CD14-positive monocyte (primary cell): ENCODE data around the gene IFNA17. TPM values are rescaled to one million over a fixed set of nuclear protein-coding genes. Genes with fewer than 3 reads are reported as not detected.

Experiments used
- DNase-seq, 3 donors: peaks; one replicate each; pipeline ENCODE4 v3.0.0-alpha.2; 2011 to 2022
- H2AFZ ChIP-seq: 2 replicates; pipeline ENCODE4 v1.6.0; 2012; ENCODE audit warnings: mild to moderate bottlenecking, low read depth, low read length, inconsistent platforms; ENCODE audit not compliant: insufficient read depth, poor library complexity, severe bottlenecking
- H3K27ac ChIP-seq, 2 donors: 1 replicate in 1 of 2; 2 replicates in 1 of 2; pipeline ENCODE4 v1.5.1; 2012 to 2013; ENCODE audit warnings: low read length in 2 of 2, control low read depth in 1 of 2, inconsistent platforms in 1 of 2, low read depth in 1 of 2, mild to moderate bottlenecking in 1 of 2
- H3K27me3 ChIP-seq, 2 donors: one replicate each; pipeline versions ENCODE4 v1.6.0 to v1.6.1; 2011 to 2013; ENCODE audit warnings: low read length in 2 of 2; ENCODE audit not compliant: control insufficient read depth in 2 of 2, insufficient read depth in 2 of 2
- H3K36me3 ChIP-seq, 2 donors: replicated peaks in 1 of 2; 1 replicate in 1 of 2; 2 replicates in 1 of 2; pipeline versions ENCODE4 v1.5.1 to v1.6.1; 2012 to 2013; ENCODE audit warnings: low read length in 2 of 2, control low read depth in 1 of 2, inconsistent platforms in 1 of 2, mild to moderate bottlenecking in 1 of 2; ENCODE audit not compliant: insufficient read depth in 2 of 2, control insufficient read depth in 1 of 2
- H3K4me1 ChIP-seq, 2 donors: 1 replicate in 1 of 2; 2 replicates in 1 of 2; pipeline versions ENCODE4 v1.5.1 to v1.6.1; 2012 to 2013; ENCODE audit warnings: low read length in 2 of 2, control low read depth in 1 of 2, inconsistent platforms in 1 of 2, mild to moderate bottlenecking in 1 of 2, moderate library complexity in 1 of 2; ENCODE audit not compliant: insufficient read depth in 2 of 2, control insufficient read depth in 1 of 2
- H3K4me2 ChIP-seq: replicated peaks from 2 replicates; pipeline ENCODE3; 2012; ENCODE audit warnings: low read length, moderate library complexity, mild to moderate bottlenecking; ENCODE audit not compliant: poor library complexity, severe bottlenecking; ENCODE audit errors: extremely low read depth
- H3K4me3 ChIP-seq, 3 experiments: fragments of 200-600 bp in 1 of 3; sonication (generic) in 1 of 3; replicated peaks in 1 of 3; 1 replicate in 2 of 3; 2 replicates in 1 of 3; pipeline ENCODE4 v1.5.1; 2011 to 2013; ENCODE audit warnings: low read length in 3 of 3, mild to moderate bottlenecking in 3 of 3, control low read depth in 2 of 3, low read depth in 2 of 3, inconsistent platforms in 1 of 3, moderate library complexity in 1 of 3
- H3K79me2 ChIP-seq: 2 replicates; pipeline ENCODE4 v1.6.0; 2012; ENCODE audit warnings: mild to moderate bottlenecking, control low read depth, inconsistent platforms, low read length, moderate library complexity; ENCODE audit not compliant: insufficient read depth
- H3K9ac ChIP-seq: 2 replicates; pipeline ENCODE4 v1.6.0; 2017; ENCODE audit warnings: low read length, mild to moderate bottlenecking; ENCODE audit not compliant: insufficient read depth, poor library complexity, severe bottlenecking
- H3K9me3 ChIP-seq, 2 donors: replicated peaks in 1 of 2; 1 replicate in 1 of 2; 2 replicates in 1 of 2; pipeline versions ENCODE4 v1.5.1 to v1.6.1; 2012 to 2013; ENCODE audit warnings: low read length in 2 of 2, control low read depth in 1 of 2; ENCODE audit not compliant: control insufficient read depth in 1 of 2, insufficient read depth in 1 of 2
- H4K20me1 ChIP-seq: 2 replicates; pipeline ENCODE4 v1.6.0; 2012; ENCODE audit warnings: mild to moderate bottlenecking, low read length, control low read depth, moderate library complexity; ENCODE audit not compliant: insufficient read depth
- H3K27ac Mint-ChIP-seq, 7 donors: one replicate each; pipeline ENCODE4 v1.8.0; 2020; ENCODE audit warnings: mild to moderate bottlenecking in 7 of 7, mixed read lengths in 7 of 7, moderate library complexity in 6 of 7, inconsistent platforms in 2 of 7
- H3K27me3 Mint-ChIP-seq, 3 donors: one replicate each; pipeline ENCODE4 v1.8.0; 2021 to 2022; ENCODE audit warnings: low read depth in 3 of 3, mild to moderate bottlenecking in 3 of 3, mixed read lengths in 3 of 3, moderate library complexity in 3 of 3, inconsistent platforms in 1 of 3
- H3K36me3 Mint-ChIP-seq, 2 donors: one replicate each; pipeline ENCODE4 v1.8.0; 2020; ENCODE audit warnings: mixed read lengths in 2 of 2, inconsistent platforms in 1 of 2, mild to moderate bottlenecking in 1 of 2
- H3K4me1 Mint-ChIP-seq: one replicate; pipeline ENCODE4 v1.8.0; 2020; ENCODE audit warnings: mild to moderate bottlenecking, mixed read lengths
- H3K4me3 Mint-ChIP-seq, 2 donors: one replicate each; pipeline ENCODE4 v1.8.0; 2020; ENCODE audit warnings: mild to moderate bottlenecking in 2 of 2, mixed read lengths in 2 of 2, moderate library complexity in 1 of 2
- H3K9me3 Mint-ChIP-seq, 7 donors: one replicate each; pipeline ENCODE4 v1.8.0; 2020 to 2022; ENCODE audit warnings: mixed read lengths in 7 of 7, mild to moderate bottlenecking in 6 of 7, moderate library complexity in 6 of 7, inconsistent platforms in 2 of 7
- WGBS: methylation state at CpG from one replicate; pipeline ENCODE4 v1.1.5; 2013; ENCODE audit warnings: missing lambda C conversion rate; ENCODE audit not compliant: insufficient coverage; 5-methylcytosine and 5-hydroxymethylcytosine counted together
- intact Hi-C, 2 donors: fragments of 100-400 bp; cut with micrococcal nuclease; formaldehyde crosslinking; loops; one replicate each; pipeline versions ENCODE4 v1.15.0 to v1.15.1; 2023
- polyA plus RNA-seq, 3 donors: library from polyadenylated mRNA; depleted of rRNA in 1 of 3; unstranded in 2 of 3; stranded (reverse) in 1 of 3; fragments of 300-500 nt in 2 of 3; fragments of >200 nt in 1 of 3; fragmentation: Illumina TruSeq in 2 of 3; gene quantifications; 1 replicate in 2 of 3; 2 replicates in 1 of 3; pipeline ENCODE4 v1.2.3, GENCODE V29; 2012 to 2021
- TF ChIP-seq, protein P1 (sequence below): fragments of 200-600 bp; IDR thresholded peaks from one replicate; pipeline ENCODE4 v1.8.0; 2022; ENCODE audit warnings: antibody characterized with exemption, mild to moderate bottlenecking

Gene IFNA17
- polyA plus RNA-seq, 3 donors, result not detected

DNA sequence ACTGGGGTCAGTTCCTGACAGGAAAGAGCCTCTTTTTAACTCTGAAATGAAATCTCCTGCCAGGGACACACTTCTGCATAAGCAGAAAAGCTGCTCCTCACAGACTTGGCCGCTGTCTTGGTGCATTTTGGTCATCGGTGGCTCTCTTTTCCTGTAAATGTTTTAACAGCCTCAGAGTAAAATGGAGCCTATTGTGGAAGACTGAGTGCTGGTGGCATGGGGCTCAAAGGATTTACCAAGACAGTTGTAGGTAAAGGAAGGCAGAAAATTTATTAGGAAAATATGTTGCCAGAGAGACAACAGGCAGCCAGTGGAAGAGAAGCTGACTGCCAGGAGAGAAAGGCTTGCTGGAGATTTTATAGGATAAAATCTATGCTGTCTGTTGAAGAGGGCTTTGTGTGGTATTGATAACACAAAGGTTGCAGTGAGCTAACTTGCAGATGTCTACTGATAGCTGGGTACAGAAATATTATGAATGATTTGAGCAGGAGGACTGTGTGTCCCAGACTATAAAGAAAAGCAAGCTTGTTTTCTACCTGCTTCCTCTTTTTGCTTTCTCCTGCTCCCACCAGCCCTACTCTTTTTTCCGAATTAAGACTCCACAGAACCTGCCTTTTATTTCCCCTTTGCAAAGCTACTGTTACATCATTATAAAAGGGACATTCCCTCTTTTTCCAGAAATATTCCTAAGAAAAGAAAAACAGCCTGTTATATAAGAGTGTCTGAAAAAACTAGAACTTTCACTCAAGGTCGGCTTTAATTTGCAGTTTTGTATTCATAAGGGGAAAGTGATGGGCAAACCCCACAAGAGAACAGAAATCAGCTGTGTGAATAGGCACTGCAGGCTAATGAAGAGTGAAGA lies 39.7 kb upstream of the IFNA17 start:
- peak overlapping the region in 1 of 3 experiments; percentile 49 for H3K4me3 ChIP-seq
- H2AFZ ChIP-seq, result peak overlapping the region; percentile 8
- H4K20me1 ChIP-seq, result no peaks in the 10 kb centered on the region
- Mint-ChIP-seq H3K27me3 (peaks cover 0 to 9% (median 1%) of the 10 kb centered on the region in 3 donors), H3K9me3 (peaks cover 0 to 4% (median 0%) of the 10 kb centered on the region in 7 donors), H3K4me3 (peak overlapping the region; percentile 32 to 73), H3K36me3 (no peaks in the 10 kb centered on the region), H3K4me1 (peaks cover 11% of the 10 kb centered on the region), H3K27ac (no peak overlapping the region)
- no peaks in the 10 kb centered on the region for H3K9me3 ChIP-seq
- H3K36me3 ChIP-seq, result no peaks in the 10 kb centered on the region
- H3K79me2 ChIP-seq, result no peaks in the 10 kb centered on the region
- DNase-seq, result peak in 1 of 3 donors; percentile 14
- no peak overlapping the region for H3K27ac ChIP-seq
- peak overlapping the region; percentile 55 for H3K4me2 ChIP-seq
- intact Hi-C loops, result no loop called here
- WGBS, result 20% methylated on average over 1 of the region's 4 CpGs
- no peaks in the 10 kb centered on the region for H3K27me3 ChIP-seq
- TF ChIP-seq, protein P1, sequence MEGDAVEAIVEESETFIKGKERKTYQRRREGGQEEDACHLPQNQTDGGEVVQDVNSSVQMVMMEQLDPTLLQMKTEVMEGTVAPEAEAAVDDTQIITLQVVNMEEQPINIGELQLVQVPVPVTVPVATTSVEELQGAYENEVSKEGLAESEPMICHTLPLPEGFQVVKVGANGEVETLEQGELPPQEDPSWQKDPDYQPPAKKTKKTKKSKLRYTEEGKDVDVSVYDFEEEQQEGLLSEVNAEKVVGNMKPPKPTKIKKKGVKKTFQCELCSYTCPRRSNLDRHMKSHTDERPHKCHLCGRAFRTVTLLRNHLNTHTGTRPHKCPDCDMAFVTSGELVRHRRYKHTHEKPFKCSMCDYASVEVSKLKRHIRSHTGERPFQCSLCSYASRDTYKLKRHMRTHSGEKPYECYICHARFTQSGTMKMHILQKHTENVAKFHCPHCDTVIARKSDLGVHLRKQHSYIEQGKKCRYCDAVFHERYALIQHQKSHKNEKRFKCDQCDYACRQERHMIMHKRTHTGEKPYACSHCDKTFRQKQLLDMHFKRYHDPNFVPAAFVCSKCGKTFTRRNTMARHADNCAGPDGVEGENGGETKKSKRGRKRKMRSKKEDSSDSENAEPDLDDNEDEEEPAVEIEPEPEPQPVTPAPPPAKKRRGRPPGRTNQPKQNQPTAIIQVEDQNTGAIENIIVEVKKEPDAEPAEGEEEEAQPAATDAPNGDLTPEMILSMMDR, result no peak
- H3K4me1 ChIP-seq, result peaks cover 9% of the 10 kb centered on the region in 2 donors
- peak overlapping the region; percentile 22 for H3K9ac ChIP-seq

DNA sequence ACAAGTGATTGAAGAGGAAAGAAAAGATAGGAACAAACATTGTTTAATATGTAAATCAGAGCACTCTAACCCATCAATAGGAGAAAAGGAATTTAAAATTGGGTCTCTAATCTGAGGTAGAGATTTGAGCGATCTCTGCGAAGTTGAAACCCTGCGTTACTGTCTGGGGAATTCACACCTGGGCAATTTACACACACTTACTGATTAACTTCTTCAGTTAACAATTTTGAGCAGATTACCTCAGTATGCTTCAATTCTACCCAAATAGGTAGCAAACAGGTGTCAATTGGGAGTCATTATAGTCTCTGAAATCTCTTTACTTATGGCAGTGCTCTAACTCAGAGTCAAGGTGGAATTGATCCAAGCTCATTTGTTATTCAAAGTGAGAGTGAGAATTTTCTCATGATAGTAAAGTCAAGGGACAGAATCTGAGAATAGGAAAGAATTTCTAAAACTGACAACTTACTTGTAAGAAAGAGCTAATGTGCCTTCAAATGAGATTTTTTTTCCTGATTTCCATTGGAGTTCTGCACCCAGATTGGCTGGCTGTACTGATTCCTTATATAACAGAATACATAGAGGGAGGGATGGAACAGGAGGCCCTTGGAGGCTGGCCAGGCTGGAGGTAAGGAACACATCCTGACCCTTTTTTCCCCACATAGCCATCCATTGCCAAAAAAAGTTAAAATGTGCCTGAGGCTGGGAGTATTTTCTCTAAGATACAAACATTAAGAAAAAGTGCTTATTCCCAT lies 38.9 kb upstream of the IFNA17 start:
- no peak overlapping the region for H3K27ac Mint-ChIP-seq
- Histone ChIP-seq H2AFZ (no peak overlapping the region), H3K27me3 (no peaks in the 10 kb centered on the region), H3K4me2 (no peak overlapping the region), H3K36me3 (no peaks in the 10 kb centered on the region), H4K20me1 (no peaks in the 10 kb centered on the region), H3K4me1 (peaks cover 9% of the 10 kb centered on the region in 2 donors), H3K9ac (no peak overlapping the region), H3K9me3 (no peaks in the 10 kb centered on the region), H3K27ac (no peak overlapping the region), H3K4me3 (no peak overlapping the region), H3K79me2 (no peaks in the 10 kb centered on the region)
- H3K4me3 Mint-ChIP-seq, result no peak overlapping the region
- H3K9me3 Mint-ChIP-seq, result peaks cover 0 to 2% (median 0%) of the 10 kb centered on the region in 7 donors
- H3K27me3 Mint-ChIP-seq, result peaks cover 0 to 9% (median 2%) of the 10 kb centered on the region in 3 donors
- no CpG with 5 or more reads among the region's 3 CpGs for WGBS
- intact Hi-C loops, result no loop called here
- H3K36me3 Mint-ChIP-seq, result no peaks in the 10 kb centered on the region
- TF ChIP-seq, protein P1, result no peak
- DNase-seq, result no peak
- H3K4me1 Mint-ChIP-seq, result peaks cover 11% of the 10 kb centered on the region
